ENCODE data around the gene NCKAP5.

- TF ChIP-seq TAF1 (conservative IDR thresholded peaks at IDR 0.05) (no peak), ZBTB33 (IDR thresholded peaks at IDR 0.05) (no peak), CTCF (IDR thresholded peaks at IDR 0.05; ENCODE audit: low read depth, low read length, missing input control) (no peak), YY1 (IDR thresholded peaks at IDR 0.05) (no peak), EGR1 (IDR thresholded peaks at IDR 0.05; ENCODE audit: low read depth in 2 of 2) (no peak), REST (IDR thresholded peaks at IDR 0.05) (no peak)
Observed at GRCh38 chr2:133241224-133241571, 327.1 kb downstream of the NCKAP5 start.
